Measurements from ENCODE around the gene HS6ST3. TPM values are rescaled to one million over a fixed set of nuclear protein-coding genes. Genes with fewer than 3 reads are reported as not detected.

HS6ST3 gene
- total and polyA plus RNA-seq, 7 donors: under 0.01 to 0.71 (median 0.33) TPM; not detected in 2

GRCh38 chr13:96214824-96215445 lies 125.0 kb downstream of the HS6ST3 start:
- Histone ChIP-seq H3K9me3 (no peaks in the 10 kb centered on the region), H3K27ac (no peak overlapping the region), H3K27me3 (no peaks in the 10 kb centered on the region), H3K4me3 (no peak overlapping the region), H3K36me3 (no peaks in the 10 kb centered on the region), H3K4me1 (no peaks in the 10 kb centered on the region)
- TF ChIP-seq EP300 (IDR thresholded peaks at IDR 0.05) (no peak), POLR2AphosphoS5 (IDR thresholded peaks at IDR 0.05) (no peak), CTCF (IDR thresholded peaks at IDR 0.05) (no peak), POLR2A (IDR thresholded peaks at IDR 0.05) (no peak)
- DNase-seq: no peak
- intact Hi-C loops (cut with DNase I): no loop called here
- 75% methylated on average over 11 of the region's 11 CpGs for WGBS, 2 donors

GRCh38 chr13:96216543-96216942 lies 126.6 kb downstream of the HS6ST3 start:
- intact Hi-C loops (cut with DNase I): no loop called here
- H3K9me3 ChIP-seq: no peaks in the 10 kb centered on the region
- H3K36me3 ChIP-seq: no peaks in the 10 kb centered on the region
- DNase-seq: no peak
- 82 to 87% methylated on average over 6 of the region's 6 CpGs for WGBS, 2 donors
- no peak for TF ChIP-seq CTCF (IDR thresholded peaks at IDR 0.05)
- TF ChIP-seq POLR2AphosphoS5 (IDR thresholded peaks at IDR 0.05): no peak
- no peak for TF ChIP-seq POLR2A (IDR thresholded peaks at IDR 0.05)
- no peak for TF ChIP-seq EP300 (IDR thresholded peaks at IDR 0.05)
- no peaks in the 10 kb centered on the region for H3K27me3 ChIP-seq
- H3K4me3 ChIP-seq: no peak overlapping the region
- no peak overlapping the region for H3K27ac ChIP-seq
- no peaks in the 10 kb centered on the region for H3K4me1 ChIP-seq

- no peak for TF ChIP-seq POLR2A (IDR thresholded peaks at IDR 0.05)
- intact Hi-C loops (cut with DNase I): no loop called here
- H3K4me3 ChIP-seq: no peak overlapping the region
- no peak overlapping the region for H3K27ac ChIP-seq
- no peak for DNase-seq
- no peaks in the 10 kb centered on the region for H3K9me3 ChIP-seq
- H3K4me1 ChIP-seq: no peaks in the 10 kb centered on the region
- no peaks in the 10 kb centered on the region for H3K36me3 ChIP-seq
- H3K27me3 ChIP-seq: no peaks in the 10 kb centered on the region
- WGBS, 2 donors: 54 to 61% methylated on average over 4 of the region's 4 CpGs
Measured at GRCh38 chr13:96218475-96218874, 128.6 kb downstream of the HS6ST3 start.

- intact Hi-C loops (cut with DNase I): no loop called here
- no peaks in the 10 kb centered on the region for H3K27me3 ChIP-seq
- DNase-seq: no peak
- H3K36me3 ChIP-seq: no peaks in the 10 kb centered on the region
- TF ChIP-seq POLR2AphosphoS5 (IDR thresholded peaks at IDR 0.05) (no peak), EP300 (IDR thresholded peaks at IDR 0.05) (no peak), POLR2A (IDR thresholded peaks at IDR 0.05) (no peak)
- H3K4me1 ChIP-seq: no peaks in the 10 kb centered on the region
- H3K27ac ChIP-seq: no peak overlapping the region
- H3K4me3 ChIP-seq: no peak overlapping the region
- no peaks in the 10 kb centered on the region for H3K9me3 ChIP-seq
Measured at GRCh38 chr13:96221471-96221870, 131.6 kb downstream of the HS6ST3 start.

- DNase-seq: no peak
- intact Hi-C loops (cut with DNase I): no loop called here
- Histone ChIP-seq H3K36me3 (no peaks in the 10 kb centered on the region), H3K27ac (peak overlapping the region in 1 of 4 donors; percentile 75), H3K9me3 (no peaks in the 10 kb centered on the region), H3K4me3 (no peak overlapping the region), H3K27me3 (no peaks in the 10 kb centered on the region), H3K4me1 (no peaks in the 10 kb centered on the region)
- 88 to 89% methylated on average over 5 of the region's 5 CpGs for WGBS, 2 donors
- TF ChIP-seq EP300 (IDR thresholded peaks at IDR 0.05) (peak in 1 of 4 donors; percentile 46), CTCF (IDR thresholded peaks at IDR 0.05) (no peak), POLR2A (IDR thresholded peaks at IDR 0.05) (no peak), POLR2AphosphoS5 (IDR thresholded peaks at IDR 0.05) (peak in 1 of 4 donors; percentile 25)
Measured at GRCh38 chr13:96223231-96223630, 133.3 kb downstream of the HS6ST3 start.

GRCh38 chr13:96229356-96229755 lies 139.4 kb downstream of the HS6ST3 start:
- no peak for DNase-seq
- no peaks in the 10 kb centered on the region for H3K27me3 ChIP-seq
- no peak overlapping the region for H3K27ac ChIP-seq
- 11 to 34% methylated on average over 2 of the region's 2 CpGs for WGBS, 2 donors
- TF ChIP-seq POLR2A (IDR thresholded peaks at IDR 0.05): no peak
- no peaks in the 10 kb centered on the region for H3K36me3 ChIP-seq
- intact Hi-C loops (cut with DNase I): no loop called here
- H3K4me3 ChIP-seq: no peak overlapping the region
- no peaks in the 10 kb centered on the region for H3K9me3 ChIP-seq
- no peaks in the 10 kb centered on the region for H3K4me1 ChIP-seq

Measured in sigmoid colon (tissue), 7 donors.